Trophoblast cell (in vitro differentiated cells and primary cell): ENCODE results near the gene CFAP157.

Source experiments
- DNase-seq, 2 donors: peaks; one replicate each; pipeline ENCODE4 v3.0.0-alpha.2; 2016
- H2AFZ ChIP-seq: 2 replicates; pipeline ENCODE4 v1.6.1; 2013; ENCODE audit warnings: low read length, moderate library complexity, mild to moderate bottlenecking; ENCODE audit not compliant: insufficient read depth, poor library complexity
- H2AK5ac ChIP-seq: 2 replicates; pipeline ENCODE4 v1.6.1; 2013; ENCODE audit warnings: mild to moderate bottlenecking, low read length
- H2BK120ac ChIP-seq: 2 replicates; pipeline ENCODE4 v1.6.1; 2013; ENCODE audit warnings: low read length, mild to moderate bottlenecking, moderate library complexity; ENCODE audit not compliant: insufficient read depth, poor library complexity
- H2BK12ac ChIP-seq: 2 replicates; pipeline ENCODE4 v1.6.1; 2013; ENCODE audit warnings: mild to moderate bottlenecking, low read length, moderate library complexity
- H2BK5ac ChIP-seq: 2 replicates; pipeline ENCODE4 v1.6.1; 2013; ENCODE audit warnings: low read length, low read depth, moderate library complexity, mild to moderate bottlenecking; ENCODE audit not compliant: poor library complexity
- H3K14ac ChIP-seq: 2 replicates; pipeline ENCODE4 v1.6.1; 2013; ENCODE audit warnings: mild to moderate bottlenecking, low read length
- H3K18ac ChIP-seq: 2 replicates; pipeline ENCODE4 v1.6.1; 2013; ENCODE audit warnings: mild to moderate bottlenecking, low read length
- H3K23ac ChIP-seq: 2 replicates; pipeline ENCODE4 v1.6.1; 2013; ENCODE audit warnings: low read length
- H3K27ac ChIP-seq: 2 replicates; pipeline ENCODE4 v1.5.1; 2013; ENCODE audit warnings: low read depth, mild to moderate bottlenecking, inconsistent platforms, low read length, moderate library complexity
- H3K27me3 ChIP-seq: 2 replicates; pipeline ENCODE4 v1.6.1; 2013; ENCODE audit warnings: inconsistent platforms, mild to moderate bottlenecking, low read length, moderate library complexity; ENCODE audit not compliant: insufficient read depth
- H3K36me3 ChIP-seq, 2 experiments: 1 replicate in 1 of 2; 2 replicates in 1 of 2; pipeline ENCODE4 v1.6.1; 2013; ENCODE audit warnings: low read length in 2 of 2, mild to moderate bottlenecking in 2 of 2, moderate library complexity in 1 of 2; ENCODE audit not compliant: insufficient read depth in 2 of 2, control insufficient read depth in 1 of 2
- H3K4ac ChIP-seq: 2 replicates; pipeline ENCODE4 v1.6.1; 2013; ENCODE audit warnings: low read depth, mild to moderate bottlenecking, low read length, moderate library complexity
- H3K4me1 ChIP-seq, 2 experiments: 1 replicate in 1 of 2; 2 replicates in 1 of 2; pipeline ENCODE4 v1.6.1; 2013; ENCODE audit warnings: low read length in 2 of 2, mild to moderate bottlenecking in 2 of 2, moderate library complexity in 1 of 2; ENCODE audit not compliant: insufficient read depth in 2 of 2, control insufficient read depth in 1 of 2
- H3K4me2 ChIP-seq: 2 replicates; pipeline ENCODE4 v1.6.1; 2013; ENCODE audit warnings: inconsistent platforms, mild to moderate bottlenecking, low read length, moderate library complexity
- H3K4me3 ChIP-seq: 2 replicates; pipeline ENCODE4 v1.5.1; 2013; ENCODE audit warnings: mild to moderate bottlenecking, low read depth, low read length, inconsistent platforms
- H3K79me1 ChIP-seq: one replicate; pipeline ENCODE4 v1.6.1; 2013; ENCODE audit warnings: low read length
- H3K79me2 ChIP-seq: 2 replicates; pipeline ENCODE4 v1.6.1; 2013; ENCODE audit warnings: low read length, mild to moderate bottlenecking; ENCODE audit not compliant: control insufficient read depth, insufficient read depth, poor library complexity
- H3K9ac ChIP-seq: 2 replicates; pipeline ENCODE4 v1.6.1; 2013; ENCODE audit warnings: mild to moderate bottlenecking, low read length
- H3K9me3 ChIP-seq: 2 replicates; pipeline ENCODE4 v1.6.1; 2013; ENCODE audit warnings: low read depth, mild to moderate bottlenecking, control low read depth, inconsistent platforms, low read length; ENCODE audit not compliant: insufficient read depth
- H4K12ac ChIP-seq: 2 replicates; pipeline ENCODE4 v1.6.1; 2013; ENCODE audit warnings: low read depth, mild to moderate bottlenecking, low read length, moderate library complexity
- H4K8ac ChIP-seq: 2 replicates; pipeline ENCODE4 v1.6.1; 2013; ENCODE audit warnings: low read depth, mild to moderate bottlenecking, low read length, moderate library complexity
- H4K91ac ChIP-seq: one replicate; pipeline ENCODE4 v1.6.1; 2013; ENCODE audit warnings: low read depth, mild to moderate bottlenecking, low read length, moderate library complexity
- WGBS: extraction: QIAGEN DNeasy Blood & Tissue Kit; methylation state at CpG from one replicate; pipeline ENCODE4 v1.1.7; 2013; ENCODE audit warnings: missing lambda C conversion rate; ENCODE audit not compliant: insufficient read length, insufficient coverage; ENCODE audit errors: extremely low coverage; 5-methylcytosine and 5-hydroxymethylcytosine counted together

CFAP157 gene

GRCh38 chr9:127753148-127753547 is 46.4 kb downstream of the CFAP157 start:
- Histone ChIP-seq H3K23ac (no peak overlapping the region), H2BK120ac (no peak overlapping the region), H3K18ac (no peak overlapping the region), H3K27me3 (peaks cover 29% of the 10 kb centered on the region), H3K9ac (no peak overlapping the region), H3K4ac (no peak overlapping the region), H4K91ac (no peak overlapping the region), H3K36me3 (no peaks in the 10 kb centered on the region), H3K27ac (no peak overlapping the region), H3K4me1 (peaks cover 0 to 3% of the 10 kb centered on the region in 2 experiments), H3K4me3 (no peak overlapping the region), H3K79me1 (no peaks in the 10 kb centered on the region), H2BK12ac (no peak overlapping the region), H3K4me2 (no peak overlapping the region), H2AK5ac (no peak overlapping the region), H4K12ac (no peak overlapping the region), H3K79me2 (no peaks in the 10 kb centered on the region), H2AFZ (no peak overlapping the region), H3K9me3 (no peaks in the 10 kb centered on the region), H3K14ac (no peak overlapping the region), H2BK5ac (no peak overlapping the region), H4K8ac (no peak overlapping the region)
- WGBS, result no CpG with 5 or more reads among the region's 8 CpGs
- DNase-seq, result no peak

DNA sequence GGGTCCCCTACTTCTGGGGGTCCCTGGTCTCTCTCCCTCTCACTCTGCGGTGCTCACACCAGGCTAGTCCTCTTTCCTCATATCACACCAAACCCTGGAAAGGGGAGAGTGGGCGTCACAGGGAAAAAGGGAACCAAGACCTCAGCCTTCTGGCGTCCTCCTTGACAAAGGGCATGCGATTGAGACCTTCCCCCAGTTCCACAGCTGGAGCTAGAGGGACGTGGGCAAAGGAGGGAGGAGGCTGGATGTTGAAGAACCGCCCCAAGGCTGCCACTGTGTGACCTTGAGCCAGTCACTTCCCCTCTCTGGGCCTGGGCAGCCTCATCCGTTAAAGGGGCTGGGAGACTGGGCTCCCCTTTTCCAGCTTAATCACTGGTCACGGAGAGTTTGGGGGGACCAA is 46.8 kb downstream of the CFAP157 start:
- no CpG with 5 or more reads among the region's 8 CpGs for WGBS
- Histone ChIP-seq H2AK5ac (no peak overlapping the region), H2BK12ac (no peak overlapping the region), H3K27me3 (peaks cover 29% of the 10 kb centered on the region), H3K4me1 (peaks cover 0 to 3% of the 10 kb centered on the region in 2 experiments), H3K4ac (no peak overlapping the region), H3K9me3 (no peaks in the 10 kb centered on the region), H3K79me1 (no peaks in the 10 kb centered on the region), H2BK120ac (no peak overlapping the region), H3K4me2 (no peak overlapping the region), H3K4me3 (no peak overlapping the region), H4K8ac (no peak overlapping the region), H3K79me2 (no peaks in the 10 kb centered on the region), H3K23ac (no peak overlapping the region), H3K18ac (no peak overlapping the region), H2BK5ac (no peak overlapping the region), H3K9ac (no peak overlapping the region), H2AFZ (no peak overlapping the region), H3K27ac (no peak overlapping the region), H3K14ac (no peak overlapping the region), H4K12ac (no peak overlapping the region), H3K36me3 (no peaks in the 10 kb centered on the region), H4K91ac (no peak overlapping the region)
- no peak for DNase-seq

DNA sequence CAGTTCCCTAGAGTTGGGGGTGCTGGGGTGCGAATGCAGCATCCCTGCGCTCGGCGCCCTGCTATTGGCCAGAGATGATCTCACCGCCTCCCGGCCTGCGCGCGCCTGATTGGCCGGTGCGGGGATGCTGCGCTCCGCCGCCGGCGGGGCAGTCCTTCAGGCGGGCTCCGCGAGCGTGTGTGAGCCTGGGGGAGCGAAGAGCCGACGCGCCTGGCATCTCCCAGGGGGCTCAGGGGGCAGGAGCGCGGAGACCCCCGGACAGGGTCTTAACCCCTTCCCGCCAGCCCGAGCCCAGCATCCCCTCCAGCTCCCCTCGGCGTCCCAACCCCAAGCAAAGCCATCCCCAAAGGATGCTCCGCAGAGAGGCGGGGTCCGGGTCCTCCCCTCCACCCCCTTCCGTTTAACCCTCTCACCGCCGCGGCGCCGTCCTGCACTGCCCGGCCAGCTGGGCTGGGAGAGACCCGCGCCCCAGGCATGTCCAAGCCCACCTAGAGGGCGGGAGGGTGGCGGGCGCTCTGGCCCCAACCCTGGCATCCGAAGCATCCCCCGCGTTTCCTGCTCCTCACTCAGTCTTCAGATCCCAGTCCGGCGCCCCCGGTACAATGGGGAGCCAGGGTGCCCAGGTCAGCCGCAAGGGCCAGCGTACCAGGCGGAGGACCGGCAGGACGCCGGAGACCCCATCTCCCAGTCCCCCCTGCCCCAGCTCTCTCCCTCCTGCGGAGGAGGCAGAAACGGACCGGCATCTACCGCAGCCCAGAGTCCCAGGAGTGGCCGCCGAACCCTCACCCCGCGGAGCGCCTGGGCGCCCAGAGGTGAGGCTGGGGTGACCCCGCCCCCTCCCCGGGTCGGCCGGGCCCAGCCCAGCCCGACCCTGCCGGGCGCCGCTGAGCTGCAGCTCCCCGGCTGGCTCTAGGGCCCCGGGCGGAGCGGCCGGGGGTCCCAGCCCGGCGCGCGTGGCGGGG is 47.6 kb downstream of the CFAP157 start:
- Histone ChIP-seq H3K4me2 (peak overlapping the region; percentile 42), H3K27me3 (peaks cover 29% of the 10 kb centered on the region), H4K8ac (no peak overlapping the region), H3K36me3 (no peaks in the 10 kb centered on the region), H3K27ac (no peak overlapping the region), H4K91ac (no peak overlapping the region), H2AK5ac (no peak overlapping the region), H2BK12ac (no peak overlapping the region), H2BK120ac (no peak overlapping the region), H3K23ac (no peak overlapping the region), H3K9me3 (no peaks in the 10 kb centered on the region), H4K12ac (no peak overlapping the region), H3K4me1 (peaks cover 0 to 3% of the 10 kb centered on the region in 2 experiments), H3K4me3 (no peak overlapping the region), H3K79me2 (no peaks in the 10 kb centered on the region), H3K18ac (no peak overlapping the region), H2AFZ (no peak overlapping the region), H3K14ac (no peak overlapping the region), H2BK5ac (no peak overlapping the region), H3K79me1 (no peaks in the 10 kb centered on the region), H3K4ac (no peak overlapping the region), H3K9ac (no peak overlapping the region)
- no peak for DNase-seq
- WGBS, result no CpG with 5 or more reads among the region's 86 CpGs

- H3K4me1 ChIP-seq, result peaks cover 0 to 3% of the 10 kb centered on the region in 2 experiments
- no peak overlapping the region for H3K18ac ChIP-seq
- H3K27me3 ChIP-seq, result peaks cover 29% of the 10 kb centered on the region
- no peak overlapping the region for H2BK5ac ChIP-seq
- no peak overlapping the region for H4K91ac ChIP-seq
- no CpG with 5 or more reads among the region's 61 CpGs for WGBS
- H3K9ac ChIP-seq, result no peak overlapping the region
- H3K79me2 ChIP-seq, result no peaks in the 10 kb centered on the region
- no peak overlapping the region for H2BK12ac ChIP-seq
- H2AFZ ChIP-seq, result no peak overlapping the region
- no peak overlapping the region for H3K23ac ChIP-seq
- no peak overlapping the region for H4K12ac ChIP-seq
- H2AK5ac ChIP-seq, result no peak overlapping the region
- H3K9me3 ChIP-seq, result no peaks in the 10 kb centered on the region
- H3K36me3 ChIP-seq, result no peaks in the 10 kb centered on the region
- no peak overlapping the region for H4K8ac ChIP-seq
- H3K4me2 ChIP-seq, result peak overlapping the region; percentile 42
- no peak overlapping the region for H3K14ac ChIP-seq
- no peaks in the 10 kb centered on the region for H3K79me1 ChIP-seq
- H2BK120ac ChIP-seq, result no peak overlapping the region
- H3K4me3 ChIP-seq, result no peak overlapping the region
- H3K27ac ChIP-seq, result no peak overlapping the region
- no peak for DNase-seq
- no peak overlapping the region for H3K4ac ChIP-seq
Measured at GRCh38 chr9:127755061-127756060, 48.6 kb downstream of the CFAP157 start.
